Panc1 (cell line): ENCODE data around the gene BCORL1. TPM values are rescaled to one million over a fixed set of nuclear protein-coding genes. Genes with fewer than 3 reads are reported as not detected.
A peak's percentile ranks its signal among the peaks of the same experiment; 100 is the strongest.

Source experiments
- ATAC-seq: fragments of 200-7000 bp; cut with Tn5 transposase; 2 replicates; pipeline ENCODE4 v1.9.1; 2020; ENCODE audit warnings: mild to moderate bottlenecking, moderate library complexity
- BruUV-seq: library from RNA; stranded (reverse); fragments of 400-500 nt; replicated peaks from 2 replicates; lab custom pipeline; 2021; lab: Mats Ljungman, UMichigan
- CTCF ChIA-PET: fragments of 300-600 bp; sonication (Branson Sonifier 250); formaldehyde crosslinking; loops from one replicate; lab custom pipeline; 2022; ENCODE audit warnings: antibody characterized with exemption; lab: Charles Lee
- POLR2A ChIA-PET: fragments of 300-600 bp; sonication (Branson Sonifier 250); formaldehyde crosslinking; loops from one replicate; lab custom pipeline; 2022; ENCODE audit warnings: antibody characterized with exemption; lab: Charles Lee
- DNase-seq: peaks from one replicate; pipeline ENCODE4 v3.0.0-alpha.2; 2010; ENCODE audit warnings: low read depth, low spot score
- H3K27ac ChIP-seq: 2 replicates; pipeline ENCODE4 v1.5.1; 2011; ENCODE audit warnings: mild to moderate bottlenecking, low read length, inconsistent platforms
- H3K27me3 ChIP-seq: fragments of 200-500 bp; sonication (Bioruptor generic); 2 replicates; pipeline ENCODE4 v1.6.0; 2014; ENCODE audit warnings: low read length, inconsistent platforms; ENCODE audit not compliant: control insufficient read depth, insufficient read depth
- H3K36me3 ChIP-seq: fragments of 200-500 bp; sonication (Bioruptor generic); 2 replicates; pipeline ENCODE4 v1.5.1; 2014; ENCODE audit warnings: inconsistent platforms, mild to moderate bottlenecking, low read length, moderate library complexity; ENCODE audit not compliant: control insufficient read depth, insufficient read depth
- H3K4me1 ChIP-seq: 2 replicates; pipeline ENCODE4 v1.5.1; 2011; ENCODE audit warnings: inconsistent platforms, mild to moderate bottlenecking, low read length, moderate library complexity; ENCODE audit not compliant: control insufficient read depth, insufficient read depth
- H3K4me3 ChIP-seq, 2 experiments: 2 replicates each; pipeline ENCODE4 v1.5.1; 2011 to 2012; ENCODE audit warnings: low read depth in 2 of 2, low read length in 2 of 2, mild to moderate bottlenecking in 2 of 2, inconsistent platforms in 1 of 2, moderate library complexity in 1 of 2
- H3K9me3 ChIP-seq: fragments of 200-500 bp; sonication (Bioruptor generic); 2 replicates; pipeline ENCODE4 v1.5.1; 2014; ENCODE audit warnings: low read depth, mild to moderate bottlenecking, inconsistent platforms, low read length, moderate library complexity; ENCODE audit not compliant: control insufficient read depth, insufficient read depth
- POLR2AphosphoS5 ChIP-seq: IDR thresholded peaks from 2 replicates; pipeline ENCODE4 v1.6.1; 2012; ENCODE audit warnings: mild to moderate bottlenecking, low read depth, low read length, moderate library complexity
- SIN3A ChIP-seq: IDR thresholded peaks from 2 replicates; pipeline ENCODE4 v1.6.1; 2012; ENCODE audit warnings: low read depth, mild to moderate bottlenecking, low read length, moderate library complexity, borderline replicate concordance; ENCODE audit not compliant: insufficient read depth
- TCF7L2 ChIP-seq: IDR thresholded peaks from 2 replicates; pipeline ENCODE4 v1.6.1; 2011; ENCODE audit warnings: mild to moderate bottlenecking, low read depth, low read length, inconsistent platforms
- in situ Hi-C: cut with HindIII; loops from 2 replicates; pipeline ENCODE4 v1.10.0; 2016; ENCODE audit warnings: low sequenced_read_pairs, low pct_unique_long_range_greater_than_20kb
- intact Hi-C: fragments of 100-400 bp; cut with micrococcal nuclease; formaldehyde crosslinking; loops from one replicate; pipeline ENCODE4 v1.10.0; 2022; ENCODE audit not compliant: unreplicated experiment
- total RNA-seq: library from RNA; stranded (reverse); gene quantifications from one replicate; pipeline ENCODE4 v1.2.1, GENCODE V29; 2021; ENCODE audit not compliant: unreplicated experiment
- TF ChIP-seq, protein P1 (sequence below), 2 experiments: IDR thresholded peaks; 2 replicates each; pipeline ENCODE4 v1.6.1; 2011 to 2012; ENCODE audit warnings: low read depth in 2 of 2, control low read depth in 1 of 2, low read length in 1 of 2, mild to moderate bottlenecking in 1 of 2, moderate library complexity in 1 of 2; ENCODE audit not compliant: insufficient read depth in 1 of 2
- TF ChIP-seq, protein P2 (sequence below): fragments of 450-650 bp; IDR thresholded peaks from 2 replicates; pipeline ENCODE4 v1.5.1; 2017; ENCODE audit warnings: mild to moderate bottlenecking

The BCORL1 gene
- total RNA-seq, 1 experiment from 2014 or later = 67.4 TPM

DNA sequence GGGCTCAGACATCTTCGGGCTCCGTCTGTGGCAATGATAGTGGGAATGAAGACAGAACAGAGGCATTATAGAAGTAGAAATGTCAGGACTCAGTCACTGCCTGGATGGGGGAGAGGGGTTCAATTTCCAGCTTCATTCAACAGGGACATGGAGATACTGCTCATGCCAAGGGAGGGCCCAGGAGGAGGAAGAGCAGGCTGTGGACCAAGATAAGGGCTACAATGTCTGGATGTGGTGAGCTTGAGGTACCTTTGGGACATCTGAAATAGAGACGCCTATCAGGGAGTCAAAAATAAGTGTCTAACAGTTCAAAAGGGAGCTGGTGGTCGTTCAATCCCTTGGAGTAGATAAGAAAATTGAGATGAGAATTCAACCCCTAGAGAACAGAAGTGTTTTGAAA lies 93.3 kb downstream of the BCORL1 start:
- Histone ChIP-seq H3K4me1 (no peaks in the 10 kb centered on the region), H3K36me3 (no peaks in the 10 kb centered on the region; the same call in 1 of the 2 replicates), H3K27ac (no peak overlapping the region), H3K9me3 (no peaks in the 10 kb centered on the region), H3K4me3 (no peak overlapping the region), H3K27me3 (no peaks in the 10 kb centered on the region)
- CTCF ChIA-PET = no interaction called here
- BruUV-seq = no TSS peak
- intact Hi-C loops (no loop called here), in situ Hi-C loops (no loop called here)
- DNase-seq = no peak
- no peak for ATAC-seq
- TF ChIP-seq SIN3A = no peak
- TF ChIP-seq, protein P1, sequence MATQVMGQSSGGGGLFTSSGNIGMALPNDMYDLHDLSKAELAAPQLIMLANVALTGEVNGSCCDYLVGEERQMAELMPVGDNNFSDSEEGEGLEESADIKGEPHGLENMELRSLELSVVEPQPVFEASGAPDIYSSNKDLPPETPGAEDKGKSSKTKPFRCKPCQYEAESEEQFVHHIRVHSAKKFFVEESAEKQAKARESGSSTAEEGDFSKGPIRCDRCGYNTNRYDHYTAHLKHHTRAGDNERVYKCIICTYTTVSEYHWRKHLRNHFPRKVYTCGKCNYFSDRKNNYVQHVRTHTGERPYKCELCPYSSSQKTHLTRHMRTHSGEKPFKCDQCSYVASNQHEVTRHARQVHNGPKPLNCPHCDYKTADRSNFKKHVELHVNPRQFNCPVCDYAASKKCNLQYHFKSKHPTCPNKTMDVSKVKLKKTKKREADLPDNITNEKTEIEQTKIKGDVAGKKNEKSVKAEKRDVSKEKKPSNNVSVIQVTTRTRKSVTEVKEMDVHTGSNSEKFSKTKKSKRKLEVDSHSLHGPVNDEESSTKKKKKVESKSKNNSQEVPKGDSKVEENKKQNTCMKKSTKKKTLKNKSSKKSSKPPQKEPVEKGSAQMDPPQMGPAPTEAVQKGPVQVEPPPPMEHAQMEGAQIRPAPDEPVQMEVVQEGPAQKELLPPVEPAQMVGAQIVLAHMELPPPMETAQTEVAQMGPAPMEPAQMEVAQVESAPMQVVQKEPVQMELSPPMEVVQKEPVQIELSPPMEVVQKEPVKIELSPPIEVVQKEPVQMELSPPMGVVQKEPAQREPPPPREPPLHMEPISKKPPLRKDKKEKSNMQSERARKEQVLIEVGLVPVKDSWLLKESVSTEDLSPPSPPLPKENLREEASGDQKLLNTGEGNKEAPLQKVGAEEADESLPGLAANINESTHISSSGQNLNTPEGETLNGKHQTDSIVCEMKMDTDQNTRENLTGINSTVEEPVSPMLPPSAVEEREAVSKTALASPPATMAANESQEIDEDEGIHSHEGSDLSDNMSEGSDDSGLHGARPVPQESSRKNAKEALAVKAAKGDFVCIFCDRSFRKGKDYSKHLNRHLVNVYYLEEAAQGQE (IDR thresholded peaks at IDR 0.05; ENCODE audit: insufficient read depth in 1 of 2, low read depth in 2 of 2, low read length in 1 of 2) = no peak
- POLR2A ChIA-PET = no interaction called here

GRCh38 chrX:130079824-130080406 lies 97.5 kb downstream of the BCORL1 start:
- CTCF ChIA-PET = interaction anchor here (0.8 to 1.6 kb wide), 7 partner anchors 15 to 112 kb away, joined by 3 to 7 read pairs (median 4); no protein-coding TSS in a partner anchor
- peaks cover 26% of the 10 kb centered on the region for H3K4me1 ChIP-seq
- no peak overlapping the region for H3K27ac ChIP-seq
- ATAC-seq (peak; percentile 82), DNase-seq (peak; percentile 54)
- POLR2A ChIA-PET = no interaction called here
- no peaks in the 10 kb centered on the region for H3K27me3 ChIP-seq
- no peaks in the 10 kb centered on the region for H3K9me3 ChIP-seq
- no peak overlapping the region for H3K4me3 ChIP-seq
- intact Hi-C loops (loop anchor here (1.0 to 2.0 kb wide), 2 partner anchors 40 to 113 kb away; no protein-coding TSS in a partner anchor), in situ Hi-C loops (no loop called here)
- peak; percentile 77 for TF ChIP-seq TCF7L2
- TF ChIP-seq, protein P2, sequence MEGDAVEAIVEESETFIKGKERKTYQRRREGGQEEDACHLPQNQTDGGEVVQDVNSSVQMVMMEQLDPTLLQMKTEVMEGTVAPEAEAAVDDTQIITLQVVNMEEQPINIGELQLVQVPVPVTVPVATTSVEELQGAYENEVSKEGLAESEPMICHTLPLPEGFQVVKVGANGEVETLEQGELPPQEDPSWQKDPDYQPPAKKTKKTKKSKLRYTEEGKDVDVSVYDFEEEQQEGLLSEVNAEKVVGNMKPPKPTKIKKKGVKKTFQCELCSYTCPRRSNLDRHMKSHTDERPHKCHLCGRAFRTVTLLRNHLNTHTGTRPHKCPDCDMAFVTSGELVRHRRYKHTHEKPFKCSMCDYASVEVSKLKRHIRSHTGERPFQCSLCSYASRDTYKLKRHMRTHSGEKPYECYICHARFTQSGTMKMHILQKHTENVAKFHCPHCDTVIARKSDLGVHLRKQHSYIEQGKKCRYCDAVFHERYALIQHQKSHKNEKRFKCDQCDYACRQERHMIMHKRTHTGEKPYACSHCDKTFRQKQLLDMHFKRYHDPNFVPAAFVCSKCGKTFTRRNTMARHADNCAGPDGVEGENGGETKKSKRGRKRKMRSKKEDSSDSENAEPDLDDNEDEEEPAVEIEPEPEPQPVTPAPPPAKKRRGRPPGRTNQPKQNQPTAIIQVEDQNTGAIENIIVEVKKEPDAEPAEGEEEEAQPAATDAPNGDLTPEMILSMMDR = no peak
- no TSS peak for BruUV-seq
- H3K36me3 ChIP-seq = no peaks in the 10 kb centered on the region

- Histone ChIP-seq H3K27me3 (no peaks in the 10 kb centered on the region), H3K4me3 (no peak overlapping the region), H3K4me1 (peaks cover 35% of the 10 kb centered on the region), H3K27ac (no peak overlapping the region), H3K9me3 (no peaks in the 10 kb centered on the region), H3K36me3 (no peaks in the 10 kb centered on the region)
- DNase-seq = no peak
- in situ Hi-C loops = no loop called here
- ChIA-PET CTCF (interaction anchor here (0.6 to 1.6 kb wide), 8 partner anchors 20 to 366 kb away, joined by 3 to 9 read pairs (median 4); no protein-coding TSS in a partner anchor), POLR2A (no interaction called here)
- BruUV-seq = no TSS peak
- TF ChIP-seq, protein P2 = no peak
- TF ChIP-seq POLR2AphosphoS5 (no peak), TCF7L2 (no peak), SIN3A (no peak)
- TF ChIP-seq, protein P1 (IDR thresholded peaks at IDR 0.05; ENCODE audit: insufficient read depth in 1 of 2, low read depth in 2 of 2, low read length in 1 of 2) = no peak
- intact Hi-C loops = loop anchor here (1.0 to 2.0 kb wide), 2 partner anchors 39 to 112 kb away; no protein-coding TSS in a partner anchor
- ATAC-seq = peak; percentile 21; the same call in 1 of the 2 replicates
Observed at GRCh38 chrX:130080791-130081367, 98.4 kb downstream of the BCORL1 start.
